Measurements from ENCODE around the gene PATL1. TPM values are rescaled to one million over a fixed set of nuclear protein-coding genes. Genes with fewer than 3 reads are reported as not detected.

Gene PATL1
- total RNA-seq, 2 donors from 2014 or later, result 13.2 to 22.1 TPM

Small RNAs within 50 kb of the gene (microRNA-seq; reads per million reads assigned to microRNA genes)
- gene MIR3162 (ENCODE audit: borderline number of aligned reads in 2 of 2, borderline replicate concordance in 1 of 2), result 0 reads per million in 2 donors

Other genes starting within 250 kb of the PATL1 start
- not detected for gene OR5A2, start 242.6 kb downstream of the PATL1 start, total RNA-seq
- not detected for gene OR5A1, start 232.6 kb downstream of the PATL1 start, total RNA-seq
- not detected for gene OR4D6, start 212.1 kb downstream of the PATL1 start, total RNA-seq
- gene OR4D10, start 195.7 kb downstream of the PATL1 start, total RNA-seq, result not detected
- not detected for gene OR4D11, start 165.5 kb downstream of the PATL1 start, total RNA-seq
- gene OR4D9, start 157.5 kb downstream of the PATL1 start, total RNA-seq, result not detected
- gene OSBP, start 53.3 kb downstream of the PATL1 start, total RNA-seq, result 10 to 100 TPM; 24.8 to 25.7 TPM
- not detected for gene OR10V1, start 44.8 kb upstream of the PATL1 start, total RNA-seq
- gene STX3, start 86.3 kb upstream of the PATL1 start, total RNA-seq, result 10 to 100 TPM; 10.3 to 18.1 TPM
- gene MRPL16, start 141.7 kb upstream of the PATL1 start, total RNA-seq, result 10 to 100 TPM; 41.9 to 78.5 TPM
- not detected for gene CBLIF, start 176.5 kb upstream of the PATL1 start, total RNA-seq
- not detected for gene TCN1, start 197.4 kb upstream of the PATL1 start, total RNA-seq
- gene OOSP3, start 209.7 kb upstream of the PATL1 start, total RNA-seq, result not detected

Measured in right atrium auricular region (tissue), 2 donors.